ENCODE data around the gene PPARD. TPM values are rescaled to one million over a fixed set of nuclear protein-coding genes. Genes with fewer than 3 reads are reported as not detected.
"Not testable (repeated sequence)": the region's sequence is repeated elsewhere in the genome, so short reads cannot be mapped to it uniquely, and the experiment has no call there.

PPARD gene
- total RNA-seq, 1 donor from 2014 or later: 21.4 TPM

- DNase-seq (no peak), ATAC-seq (ENCODE audit: low read depth) (no peak)
- ChIA-PET CTCF (no interaction called here), POLR2A (no interaction called here)
- no peaks in the 10 kb centered on the region for H3K27me3 Mint-ChIP-seq
- intact Hi-C loops (cut with micrococcal nuclease): no loop called here
- no peak overlapping the region for H3K4me3 Mint-ChIP-seq
- no peak for TF ChIP-seq CTCF (IDR thresholded peaks at IDR 0.05)
- H3K9me3 Mint-ChIP-seq: peaks cover 3% of the 10 kb centered on the region
- H3K36me3 Mint-ChIP-seq (ENCODE audit: low read depth): peaks cover 32% of the 10 kb centered on the region
- H3K27ac Mint-ChIP-seq: no peak overlapping the region
- H3K4me1 Mint-ChIP-seq: peaks cover 13% of the 10 kb centered on the region
Measured at GRCh38 chr6:35382015-35382414, 39.7 kb downstream of the PPARD start.

GRCh38 chr6:35385457-35386202 is 43.3 kb downstream of the PPARD start:
- intact Hi-C loops (cut with micrococcal nuclease): no loop called here
- ChIA-PET POLR2A (no interaction called here), CTCF (no interaction called here)
- Mint-ChIP-seq H3K36me3 (ENCODE audit: low read depth) (peaks cover 30% of the 10 kb centered on the region), H3K9me3 (peaks cover 3% of the 10 kb centered on the region), H3K4me3 (no peak overlapping the region), H3K4me1 (peaks cover 10% of the 10 kb centered on the region), H3K27ac (no peak overlapping the region), H3K27me3 (no peaks in the 10 kb centered on the region)
- no peak for TF ChIP-seq CTCF (IDR thresholded peaks at IDR 0.05)
- no peak for ATAC-seq (ENCODE audit: low read depth)
- DNase-seq: no peak

GRCh38 chr6:35386989-35387388 is 44.6 kb downstream of the PPARD start:
- ATAC-seq (ENCODE audit: low read depth): no peak

GRCh38 chr6:35388030-35388429 is 45.7 kb downstream of the PPARD start:
- Mint-ChIP-seq H3K4me1 (peaks cover 22% of the 10 kb centered on the region), H3K9me3 (peaks cover under 1% of the 10 kb centered on the region), H3K36me3 (ENCODE audit: low read depth) (peaks cover 17% of the 10 kb centered on the region), H3K27ac (no peak overlapping the region), H3K4me3 (no peak overlapping the region), H3K27me3 (no peaks in the 10 kb centered on the region)
- intact Hi-C loops (cut with micrococcal nuclease): no loop called here
- ChIA-PET CTCF (no interaction called here), POLR2A (interaction anchor here (0.6 to 0.7 kb wide), 2 partner anchors 61 to 332 kb away, joined by 4 to 9 read pairs; no protein-coding TSS in a partner anchor)
- TF ChIP-seq CTCF (IDR thresholded peaks at IDR 0.05): no peak
- DNase-seq (no peak), ATAC-seq (ENCODE audit: low read depth) (no peak)

More at GRCh38 chr6:35386989-35387388, 44.6 kb downstream of the PPARD start:
- ChIA-PET POLR2A (interaction anchor here (1.0 kb wide), 1 partner anchor 13 kb away, joined by 4 read pairs; no protein-coding TSS in a partner anchor), CTCF (no interaction called here)
- intact Hi-C loops (cut with micrococcal nuclease): no loop called here
- H3K4me1 Mint-ChIP-seq: peaks cover 15% of the 10 kb centered on the region
- no peaks in the 10 kb centered on the region for H3K27me3 Mint-ChIP-seq
- H3K36me3 Mint-ChIP-seq (ENCODE audit: low read depth): peaks cover 18% of the 10 kb centered on the region
- peaks cover 3% of the 10 kb centered on the region for H3K9me3 Mint-ChIP-seq
- TF ChIP-seq CTCF (IDR thresholded peaks at IDR 0.05): no peak
- H3K4me3 Mint-ChIP-seq: no peak overlapping the region
- DNase-seq: no peak
- H3K27ac Mint-ChIP-seq: no peak overlapping the region

GRCh38 chr6:35388772-35389352 is 46.5 kb downstream of the PPARD start:
- ChIA-PET CTCF (no interaction called here), POLR2A (no interaction called here)
- DNase-seq (no peak), ATAC-seq (ENCODE audit: low read depth) (no peak)
- H3K4me3 Mint-ChIP-seq: no peak overlapping the region
- no peak overlapping the region for H3K27ac Mint-ChIP-seq
- TF ChIP-seq CTCF (IDR thresholded peaks at IDR 0.05): no peak
- no peaks in the 10 kb centered on the region for H3K9me3 Mint-ChIP-seq
- H3K27me3 Mint-ChIP-seq: no peaks in the 10 kb centered on the region
- peaks cover 20% of the 10 kb centered on the region for H3K36me3 Mint-ChIP-seq (ENCODE audit: low read depth)
- peaks cover 31% of the 10 kb centered on the region for H3K4me1 Mint-ChIP-seq
- intact Hi-C loops (cut with micrococcal nuclease): no loop called here

GRCh38 chr6:35389386-35389785 is 47.0 kb downstream of the PPARD start:
- DNase-seq; ATAC-seq (ENCODE audit: low read depth); H3K27ac Mint-ChIP-seq; H3K27me3 Mint-ChIP-seq; intact Hi-C loops (cut with micrococcal nuclease); CTCF ChIA-PET; H3K4me3 Mint-ChIP-seq; POLR2A ChIA-PET; H3K9me3 Mint-ChIP-seq: not testable (repeated sequence)
- H3K4me1 Mint-ChIP-seq: peaks cover 35% of the 10 kb centered on the region
- peaks cover 23% of the 10 kb centered on the region for H3K36me3 Mint-ChIP-seq (ENCODE audit: low read depth)

Measured in activated B cell treated with CpG ODN at 0.5 μM for 24 hours (primary cell).